NCI-H1048 (cell line): ENCODE results near the gene BPIFB1.

Source experiments
- DNase-seq: peaks from one replicate; lab custom pipeline; 2025; lab: John Stamatoyannopoulos, UW

BPIFB1 gene

DNA sequence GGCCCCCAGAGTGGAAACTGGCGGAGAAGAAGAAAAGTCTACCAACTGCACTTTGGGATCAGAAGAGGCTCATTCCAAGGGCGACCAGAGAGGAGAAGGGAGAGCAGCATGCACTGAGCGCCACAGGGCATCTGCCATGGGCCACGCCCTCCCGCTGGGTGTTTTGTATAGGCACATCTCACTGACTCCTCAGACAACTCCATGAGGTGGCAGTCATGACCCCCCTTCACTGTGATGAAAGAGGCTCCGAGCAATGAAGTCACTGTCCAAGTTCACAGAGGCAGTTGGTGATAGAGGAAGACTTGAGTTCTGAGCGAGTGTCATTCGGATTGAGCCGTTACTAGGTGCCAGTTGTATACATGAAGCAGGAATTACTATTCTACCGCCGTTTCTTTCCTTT, 15.4 kb downstream of the BPIFB1 start:
- DNase-seq = no peak

DNA sequence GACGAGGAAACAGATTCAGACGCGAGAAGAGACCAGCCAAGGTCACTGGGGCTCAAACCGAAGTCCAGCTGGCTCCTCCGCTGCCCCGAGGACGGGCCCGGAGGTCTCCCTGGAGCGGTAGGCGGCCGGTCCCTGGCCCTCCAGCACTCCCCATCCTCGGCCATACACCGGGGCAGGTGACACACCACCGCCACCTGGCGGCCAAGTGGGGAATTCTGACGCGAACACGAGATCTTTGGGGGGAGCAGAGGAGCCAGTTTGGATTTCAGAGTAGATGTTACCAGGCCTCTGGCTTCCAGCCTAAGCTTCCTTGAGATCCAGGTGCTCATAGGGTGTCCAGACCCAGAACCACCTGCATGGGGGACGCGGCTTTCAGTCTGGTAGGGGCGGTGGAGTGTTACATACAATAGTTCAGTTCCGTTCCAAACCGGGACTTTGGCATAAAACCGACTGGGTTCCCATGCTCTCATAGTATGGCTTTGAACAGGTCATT, 16.1 kb downstream of the BPIFB1 start:
- peak; percentile 4 for DNase-seq

DNA sequence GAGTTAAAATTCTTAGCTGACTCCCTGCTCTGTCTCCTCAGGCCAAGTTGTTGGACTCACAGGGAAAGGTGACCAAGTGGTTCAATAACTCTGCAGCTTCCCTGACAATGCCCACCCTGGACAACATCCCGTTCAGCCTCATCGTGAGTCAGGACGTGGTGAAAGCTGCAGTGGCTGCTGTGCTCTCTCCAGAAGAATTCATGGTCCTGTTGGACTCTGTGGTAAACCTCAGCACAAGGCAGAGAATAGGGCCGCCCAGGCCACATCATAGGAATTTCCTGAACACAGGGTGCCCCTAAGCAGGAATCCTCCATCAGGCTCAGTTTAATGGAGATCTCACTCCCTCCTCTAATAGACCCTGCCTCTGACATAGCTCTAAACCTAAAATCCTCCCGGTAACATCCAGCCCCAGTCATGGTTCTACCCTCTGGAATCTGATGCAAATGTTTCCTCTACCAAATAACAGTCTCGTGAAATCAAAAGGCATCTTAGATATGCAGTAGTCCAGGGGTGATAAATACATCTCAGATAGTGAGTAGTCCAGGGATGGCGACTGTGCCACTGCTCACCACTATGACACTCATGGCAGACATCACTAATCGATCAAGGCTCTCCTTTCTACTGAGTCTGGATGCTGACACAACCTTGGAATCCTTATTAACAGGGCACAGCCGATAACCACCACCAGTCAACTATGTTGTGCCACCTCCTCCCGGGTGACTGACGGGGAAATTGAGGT, 18.3 kb downstream of the BPIFB1 start:
- DNase-seq = no peak

DNA sequence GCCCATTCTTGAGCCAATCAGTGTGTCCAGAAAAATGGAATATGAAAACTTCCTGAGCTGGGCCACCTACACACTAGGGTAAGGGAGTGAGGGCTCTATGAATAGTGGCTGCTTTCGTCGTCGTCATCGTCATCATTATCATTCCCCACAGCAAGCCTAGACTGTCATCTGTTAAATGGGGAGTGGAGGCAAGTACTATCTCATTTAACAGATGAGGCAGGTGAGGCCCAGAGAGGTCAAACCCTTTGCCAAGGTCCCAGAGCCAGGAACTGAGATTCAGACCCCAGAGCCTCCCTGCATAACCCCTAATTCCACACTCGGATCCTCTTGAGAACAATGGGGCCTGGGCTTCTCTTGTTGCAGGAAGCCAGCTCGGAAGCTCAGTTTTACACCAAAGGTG, 20.6 kb downstream of the BPIFB1 start:
- DNase-seq = no peak

DNA sequence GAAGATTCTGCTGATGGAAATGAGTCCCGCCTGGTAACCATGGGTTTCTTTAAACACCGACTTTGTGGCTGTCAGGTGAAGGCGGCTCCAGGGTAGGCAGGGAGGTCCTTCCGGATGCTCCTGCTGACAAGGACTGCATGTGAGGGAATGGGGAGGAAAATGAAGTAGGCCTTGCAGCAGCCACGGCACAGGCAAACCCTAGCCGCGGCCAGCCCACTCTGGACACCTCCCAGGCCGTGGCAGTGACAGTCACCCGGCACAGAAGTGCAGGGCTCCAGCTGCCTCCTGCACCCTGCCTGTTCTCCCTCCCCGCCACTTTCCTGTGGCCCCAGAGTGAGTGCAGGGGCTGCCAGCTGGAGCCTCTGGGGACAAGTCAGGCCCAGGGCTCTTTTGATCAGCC, 21.0 kb downstream of the BPIFB1 start:
- DNase-seq = no peak

DNA sequence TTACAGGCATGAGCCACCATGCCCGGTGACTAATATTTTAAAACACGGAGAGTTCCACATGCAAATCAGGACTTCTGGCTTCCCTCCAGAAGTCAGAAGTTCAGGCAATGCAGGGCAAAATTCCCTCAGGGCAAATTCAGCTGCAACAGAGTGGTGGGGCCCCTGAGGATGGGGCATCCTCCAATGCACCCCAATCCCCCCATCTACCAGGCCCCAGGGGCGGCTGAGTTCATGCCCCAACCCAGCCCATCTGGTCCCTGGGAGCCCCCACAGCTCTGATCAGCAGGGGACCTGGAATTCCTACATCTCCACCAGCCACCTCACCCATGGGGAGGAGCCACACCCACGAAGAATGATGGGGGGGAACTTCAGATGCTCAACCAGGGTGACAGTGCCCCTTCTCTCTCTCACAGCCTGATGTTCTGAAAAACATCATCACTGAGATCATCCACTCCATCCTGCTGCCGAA, 22.6 kb downstream of the BPIFB1 start:
- no peak for DNase-seq

DNA sequence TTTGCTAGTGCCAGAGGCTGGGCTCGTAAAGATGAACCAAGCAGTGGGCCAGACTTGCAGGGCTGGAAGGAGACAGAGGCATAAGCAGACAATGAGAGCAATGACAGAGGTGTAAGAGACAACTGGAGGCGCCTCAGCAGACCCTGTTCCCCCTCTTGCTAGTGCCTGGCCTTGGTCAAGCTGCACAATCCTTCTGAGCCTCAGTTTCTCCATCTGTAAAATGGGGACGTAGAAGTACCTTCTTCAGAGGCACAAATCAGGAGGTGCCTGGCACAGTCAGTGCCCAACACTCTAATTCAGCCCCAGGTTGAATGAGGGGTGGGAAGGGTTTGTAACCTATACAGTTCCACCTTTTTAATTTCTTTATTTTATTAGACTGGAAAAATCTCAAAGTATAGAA, 23.2 kb downstream of the BPIFB1 start:
- DNase-seq = no peak

DNA sequence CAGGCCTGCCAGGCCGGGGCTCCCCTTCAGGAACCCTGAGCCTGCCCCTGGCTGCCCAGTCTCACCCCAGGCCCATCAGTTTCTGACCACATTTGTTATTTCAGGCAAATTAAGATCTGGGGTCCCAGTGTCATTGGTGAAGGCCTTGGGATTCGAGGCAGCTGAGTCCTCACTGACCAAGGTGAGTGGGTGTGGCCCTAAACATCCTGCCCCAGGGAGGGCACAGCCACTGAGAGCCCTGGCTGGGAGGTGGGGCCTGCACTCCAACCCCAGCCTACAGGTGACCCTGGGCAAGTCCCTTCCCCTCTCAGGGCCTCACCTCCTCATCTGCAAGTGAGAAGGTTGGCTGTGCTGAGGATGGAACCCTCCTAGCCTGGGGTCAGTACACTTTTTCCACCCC, 23.8 kb downstream of the BPIFB1 start:
- no peak for DNase-seq

DNA sequence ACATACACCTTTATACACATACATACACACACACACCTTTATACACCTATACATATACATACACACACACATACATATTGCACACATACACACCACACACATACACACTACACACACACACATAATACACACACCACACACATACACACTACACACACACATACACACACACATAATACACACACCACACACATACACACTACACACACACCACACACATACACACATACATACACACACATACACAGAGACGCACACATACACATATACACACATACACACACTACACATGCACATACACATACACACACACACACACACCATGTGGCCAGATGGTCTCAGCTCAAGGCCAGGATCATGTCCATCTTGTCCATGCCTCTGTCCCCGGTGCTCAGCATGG, 25.7 kb downstream of the BPIFB1 start:
- no peak for DNase-seq

DNA sequence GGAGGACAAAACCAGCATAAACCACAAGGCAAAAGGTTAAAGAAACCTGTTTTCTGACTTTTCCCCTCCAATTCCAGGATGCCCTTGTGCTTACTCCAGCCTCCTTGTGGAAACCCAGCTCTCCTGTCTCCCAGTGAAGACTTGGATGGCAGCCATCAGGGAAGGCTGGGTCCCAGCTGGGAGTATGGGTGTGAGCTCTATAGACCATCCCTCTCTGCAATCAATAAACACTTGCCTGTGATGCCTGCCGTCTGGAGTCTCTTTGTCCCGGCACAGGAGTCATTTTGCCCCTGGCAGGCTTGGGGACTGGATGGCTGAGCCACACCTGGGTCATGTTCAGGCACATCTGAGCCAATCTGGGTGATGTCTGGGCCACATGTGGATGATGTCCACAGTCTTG, 26.6 kb downstream of the BPIFB1 start:
- no peak for DNase-seq

DNA sequence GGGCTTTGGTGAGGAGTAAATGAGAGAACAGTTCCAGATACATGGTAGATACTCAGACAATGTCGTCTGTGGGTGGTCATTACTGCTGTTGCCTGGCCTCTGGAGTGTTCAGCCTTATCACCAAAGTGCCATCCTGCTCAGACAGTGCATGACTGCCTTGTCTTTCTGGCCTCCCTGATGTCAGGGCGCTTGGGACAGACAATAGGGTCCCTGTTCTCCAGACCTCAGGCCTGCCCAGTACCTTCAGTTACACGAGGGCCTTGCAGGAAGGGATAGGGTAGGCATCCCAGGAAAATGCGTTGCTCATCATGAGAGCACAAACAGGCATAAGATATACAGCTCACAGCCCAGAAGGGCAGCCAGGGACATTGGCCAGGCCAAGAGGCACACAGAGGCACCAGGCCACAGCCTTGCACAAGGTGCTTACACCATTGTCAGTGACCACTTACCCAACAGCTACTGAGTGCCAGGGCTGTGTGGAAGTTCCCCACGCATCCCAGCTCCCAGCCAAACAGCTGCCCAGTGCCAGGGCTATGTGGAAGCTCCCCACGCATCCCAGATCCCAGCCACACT, 27.4 kb downstream of the BPIFB1 start:
- DNase-seq = no peak

DNA sequence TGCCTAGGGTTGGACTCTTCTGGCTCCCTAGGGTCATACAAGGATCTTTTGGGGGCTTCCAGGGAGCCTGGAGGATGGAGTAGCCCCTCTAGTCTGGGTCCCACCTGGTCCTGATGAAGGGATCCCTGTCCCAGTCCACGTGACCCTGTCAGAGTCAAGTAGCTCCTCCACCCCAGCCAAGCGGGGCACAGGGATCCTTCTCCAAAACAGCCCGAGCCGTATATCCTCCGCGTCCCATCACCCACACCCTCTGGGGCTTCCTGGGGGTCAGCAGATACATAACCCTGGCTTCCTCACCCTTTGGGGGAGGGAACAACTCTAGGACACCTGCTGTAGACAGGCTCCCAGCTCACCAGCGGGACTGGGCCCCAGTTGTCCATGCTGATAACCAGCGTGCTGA, 28.0 kb downstream of the BPIFB1 start:
- no peak for DNase-seq

DNA sequence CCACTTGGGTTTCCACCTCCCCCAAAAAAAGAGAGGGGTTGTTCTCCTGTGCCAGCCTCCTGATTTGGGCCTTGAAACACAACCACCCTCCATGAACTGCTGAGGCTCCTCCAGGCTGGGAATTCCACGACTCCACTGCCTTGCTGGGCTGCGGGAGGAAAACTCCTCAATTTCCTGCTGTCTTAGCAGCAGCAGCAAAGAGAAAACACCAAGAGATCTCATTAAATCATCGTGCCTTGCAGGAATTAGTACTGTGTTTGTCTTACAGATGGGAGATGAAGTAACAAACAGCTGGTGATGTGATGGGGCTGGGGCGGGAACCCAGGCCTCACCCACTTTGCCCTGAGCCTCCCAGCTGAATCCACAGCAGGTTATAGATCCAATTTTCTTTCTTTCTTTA, 29.0 kb downstream of the BPIFB1 start:
- DNase-seq = no peak

DNA sequence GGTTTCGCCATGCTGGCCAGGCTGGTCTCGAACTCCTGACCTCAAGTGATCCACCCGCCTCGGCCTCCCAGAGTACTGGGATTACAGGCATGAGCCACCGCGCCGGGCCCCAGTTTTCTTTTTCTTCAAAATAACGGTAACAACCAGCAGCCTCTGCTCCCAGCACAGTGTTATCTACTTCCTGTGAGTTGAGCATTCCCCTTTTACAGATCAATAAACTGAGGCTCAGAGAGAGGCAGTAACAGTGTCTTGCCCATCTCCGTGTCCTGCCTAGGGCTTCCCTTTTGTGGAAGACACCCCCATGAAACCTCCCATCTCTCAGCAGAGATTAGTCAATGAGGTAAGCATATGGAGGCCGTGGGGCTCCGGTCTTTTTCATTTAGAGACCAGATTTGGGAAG, 29.6 kb downstream of the BPIFB1 start:
- DNase-seq = no peak

DNA sequence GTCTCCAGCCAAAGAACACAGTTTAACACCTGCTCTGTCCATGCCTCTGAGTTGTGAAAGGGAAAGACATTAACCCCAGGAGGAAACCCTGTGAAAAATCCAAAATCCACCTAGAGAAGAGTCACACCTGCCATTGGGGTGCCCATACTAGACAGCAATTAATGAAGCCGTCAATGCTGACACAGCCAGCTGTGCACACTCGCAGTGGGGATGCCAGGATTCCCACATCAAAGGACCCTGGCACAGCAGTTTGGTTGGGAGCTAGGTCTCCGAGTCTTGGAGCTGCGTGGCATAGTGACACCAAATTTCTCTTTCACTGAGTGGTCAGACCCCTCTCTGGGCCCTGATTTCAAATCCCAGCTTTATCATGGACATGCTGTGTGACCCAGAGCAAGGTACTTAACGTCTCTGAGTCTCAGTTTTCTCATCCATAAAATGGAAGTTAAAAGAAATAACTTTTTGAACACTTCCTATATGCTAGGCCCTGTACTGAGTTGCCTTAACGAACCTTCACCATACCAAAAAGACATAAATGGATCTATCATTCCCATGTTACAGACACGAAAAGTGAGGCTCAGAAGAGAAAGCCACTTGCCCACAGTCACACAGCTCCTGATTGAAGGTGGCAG, 30.8 kb downstream of the BPIFB1 start:
- no peak for DNase-seq

DNA sequence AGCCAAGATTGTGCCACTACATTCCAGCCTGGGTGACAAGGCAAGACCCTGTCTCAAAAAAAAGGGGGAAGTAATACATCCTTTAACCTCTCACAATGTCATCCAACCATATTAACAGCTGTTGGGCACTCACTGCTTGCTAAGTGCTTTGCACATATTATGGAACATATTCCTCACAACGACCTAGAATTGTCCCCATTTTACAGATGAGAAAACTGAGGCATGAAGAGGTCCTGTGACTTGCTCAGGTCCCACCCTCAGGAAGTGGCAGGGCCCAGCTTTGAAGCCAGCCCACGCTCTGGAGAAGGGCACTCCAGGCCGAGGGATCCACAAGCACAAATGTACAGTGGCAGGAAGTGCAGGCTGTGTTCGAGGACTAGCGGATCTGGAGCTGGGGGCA, 33.3 kb downstream of the BPIFB1 start:
- DNase-seq = no peak

DNA sequence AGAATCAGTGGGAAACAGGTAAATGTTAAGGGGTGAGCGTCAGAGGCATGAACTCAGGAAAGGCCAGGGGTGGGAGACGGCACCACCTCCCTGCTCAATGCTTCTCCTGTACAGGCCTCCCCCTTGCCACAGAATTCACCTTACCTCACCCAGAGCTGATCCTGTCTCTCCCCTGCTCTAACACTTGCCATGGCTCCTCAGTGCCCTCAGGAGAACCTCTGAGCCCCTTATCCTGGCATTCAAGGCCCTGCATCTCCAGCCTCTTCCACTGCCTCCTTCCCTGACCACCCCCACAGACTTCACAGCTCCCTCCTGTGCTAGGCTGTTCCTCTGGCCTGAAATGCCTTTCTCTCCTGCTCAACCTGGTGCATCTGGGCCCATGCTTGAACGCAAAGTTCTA, 33.9 kb downstream of the BPIFB1 start:
- no peak for DNase-seq

DNA sequence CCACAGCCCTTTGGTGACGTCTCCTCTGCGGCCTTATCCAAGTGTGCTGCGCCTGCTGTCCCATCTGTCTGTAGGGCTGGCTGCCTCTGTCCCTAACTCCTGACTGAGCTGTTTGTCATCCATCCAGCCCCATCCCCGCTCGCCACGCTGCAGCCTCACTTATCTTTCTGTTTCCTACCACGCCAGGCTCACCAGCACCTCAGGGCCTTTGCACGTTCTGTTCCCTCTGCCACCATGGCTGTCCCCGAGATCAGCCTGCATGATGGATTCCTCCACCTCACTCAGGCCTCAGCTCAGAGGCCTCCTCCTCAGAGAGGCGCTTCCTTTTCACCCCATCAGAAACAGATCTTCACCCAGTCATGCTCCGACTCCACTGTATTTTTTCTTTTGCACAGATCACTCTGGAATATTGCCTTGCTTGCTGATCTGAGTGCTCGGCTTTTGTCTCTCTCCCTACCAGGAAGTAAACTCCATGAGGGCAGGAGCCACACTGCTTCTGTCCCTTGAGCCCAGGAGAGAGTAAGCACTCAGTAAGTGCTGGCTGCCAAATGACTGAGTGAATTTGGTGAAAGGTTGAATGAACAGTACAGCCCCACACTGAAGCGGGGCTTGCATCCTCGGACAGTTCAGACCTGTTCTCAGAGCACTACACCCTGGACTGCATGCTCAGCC, 34.5 kb downstream of the BPIFB1 start:
- no peak for DNase-seq

DNA sequence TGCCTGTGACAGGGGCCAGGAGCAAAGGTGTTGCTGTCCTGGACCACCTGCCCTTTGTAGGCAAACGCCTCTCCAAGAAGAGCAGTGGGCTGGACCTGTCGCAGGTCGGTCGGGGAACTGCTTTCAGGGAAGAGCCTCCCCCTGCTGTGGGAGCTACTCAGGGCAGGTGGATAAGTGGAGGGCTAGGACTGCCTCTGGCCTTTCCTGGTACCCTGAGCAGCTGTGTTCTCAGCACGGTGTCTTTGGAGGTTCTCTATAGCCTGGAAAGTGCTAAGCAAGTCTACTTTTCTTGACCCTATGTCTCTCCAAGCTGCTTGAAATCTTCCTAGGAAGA, 35.0 kb downstream of the BPIFB1 start:
- no peak for DNase-seq

DNA sequence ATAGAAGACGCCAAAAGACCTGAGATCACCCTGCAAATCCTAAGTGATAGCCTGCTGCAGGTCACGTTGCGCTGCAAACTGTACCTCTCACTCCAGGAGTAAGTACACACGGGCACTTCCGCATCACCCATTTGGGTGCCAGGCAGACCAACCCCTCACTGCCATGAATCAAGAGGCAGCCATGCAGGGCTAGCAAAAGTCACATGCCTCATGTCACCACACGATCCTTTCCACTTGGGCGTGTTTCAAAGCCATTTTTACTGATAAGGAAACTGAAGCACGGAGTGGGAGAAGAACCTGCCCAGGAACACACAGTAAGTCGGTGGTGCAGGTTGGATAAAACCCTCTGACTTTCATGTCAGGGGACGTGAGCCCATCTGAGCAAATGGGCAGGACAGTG, 37.0 kb downstream of the BPIFB1 start:
- DNase-seq = no peak

DNA sequence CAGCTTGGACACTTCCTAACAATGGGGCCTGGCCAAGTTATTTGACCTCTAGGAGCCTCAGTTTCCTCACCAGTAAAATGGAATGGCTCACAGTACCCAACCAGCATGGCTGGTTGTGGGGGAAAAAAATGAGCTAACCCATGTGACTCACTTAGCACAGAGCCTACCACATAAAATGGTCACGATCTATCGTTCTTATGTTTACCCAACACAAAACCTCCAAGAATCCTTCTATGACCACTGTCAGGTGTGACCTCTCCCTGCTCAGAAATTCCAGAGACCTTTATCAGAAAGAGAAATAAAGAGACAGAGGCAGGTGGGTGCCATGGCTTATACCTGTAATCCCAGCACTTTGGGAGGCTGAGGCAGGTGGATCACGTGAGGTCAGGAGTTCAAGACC, 39.4 kb downstream of the BPIFB1 start:
- DNase-seq = no peak

DNA sequence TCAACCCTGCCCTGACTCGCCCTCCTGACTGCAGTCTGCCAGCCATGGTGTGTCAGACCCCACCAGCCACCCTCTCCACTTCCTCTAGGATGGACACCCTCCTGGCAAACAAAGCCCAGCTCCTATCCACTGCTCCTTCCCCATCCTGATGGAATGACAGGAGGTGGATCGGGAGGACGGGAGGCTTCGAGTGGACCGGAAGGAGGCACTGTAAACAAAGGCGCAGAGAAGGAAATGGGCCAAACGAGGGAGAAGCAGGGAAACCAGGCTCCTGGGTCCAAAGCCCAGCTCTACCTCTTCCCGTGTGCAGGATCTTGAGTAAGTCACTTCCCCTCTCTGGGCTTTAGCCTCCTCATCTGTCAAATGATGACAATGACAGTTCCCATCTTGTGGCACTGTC, 40.2 kb downstream of the BPIFB1 start:
- no peak for DNase-seq

DNA sequence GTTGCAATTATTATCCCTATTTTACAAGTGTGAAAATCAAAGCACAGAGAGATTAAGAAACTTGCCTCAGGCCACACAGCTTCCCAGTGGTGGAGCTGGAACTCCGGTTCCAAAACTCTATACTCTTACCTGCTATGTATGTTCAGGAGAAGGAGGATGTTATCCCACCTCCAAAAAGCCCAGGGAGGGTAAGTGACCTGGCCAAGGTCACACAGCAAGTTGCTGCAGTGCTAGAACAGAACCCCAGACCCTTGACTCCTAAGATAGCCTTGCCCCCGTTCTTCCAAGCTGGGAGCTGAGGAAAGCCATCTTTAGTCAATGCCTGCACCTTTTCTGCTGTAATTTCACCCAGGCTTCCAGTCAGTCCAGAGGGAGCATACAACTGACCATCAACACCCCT, 42.3 kb downstream of the BPIFB1 start:
- DNase-seq = no peak
